ENCODE data around the gene PRKG1. TPM values are rescaled to one million over a fixed set of nuclear protein-coding genes. Genes with fewer than 3 reads are reported as not detected.

The PRKG1 gene
- total RNA-seq, 1 experiment from 2014 or later: 7.4 TPM

- no peaks in the 10 kb centered on the region for H4K20me1 ChIP-seq (ENCODE audit: low read length)
- no peaks in the 10 kb centered on the region for H3K9me3 ChIP-seq (ENCODE audit: low read length)
- H3K79me2 ChIP-seq (ENCODE audit: low read length): no peaks in the 10 kb centered on the region
- H2AFZ ChIP-seq (ENCODE audit: low read length): no peak overlapping the region
- H3F3A ChIP-seq (ENCODE audit: low read length, unreplicated experiment): no peaks in the 10 kb centered on the region
- H3K4me3 ChIP-seq (ENCODE audit: low read length): no peak overlapping the region
- intact Hi-C loops (cut with micrococcal nuclease): no loop called here
- DNase-seq: no peak
- no peak overlapping the region for H3K9ac ChIP-seq (ENCODE audit: low read length)
- ChIA-PET POLR2A (ENCODE audit: unreplicated experiment) (no interaction called here), CTCF (no interaction called here)
- H3K36me3 ChIP-seq (ENCODE audit: low read depth, low read length): no peaks in the 10 kb centered on the region
- no peaks in the 10 kb centered on the region for H3K9me2 ChIP-seq (replicated peaks; ENCODE audit: low read length)
- H3K27ac ChIP-seq (ENCODE audit: low read length): no peak overlapping the region
- no peak overlapping the region for H3K4me2 ChIP-seq (ENCODE audit: low read length)
- TF ChIP-seq EZH2 (IDR thresholded peaks at IDR 0.05; ENCODE audit: low read length, unreplicated experiment) (no peak), EZH2phosphoT487 (IDR thresholded peaks at IDR 0.05; ENCODE audit: borderline replicate concordance, low read length) (no peak), CTCF (conservative IDR thresholded peaks at IDR 0.05; ENCODE audit: low read depth, low read length) (no peak)
- H3K4me1 ChIP-seq (ENCODE audit: insufficient read depth, low read length): no peaks in the 10 kb centered on the region
- no TSS peak for BruUV-seq (replicated peaks)
- H3K27me3 ChIP-seq (ENCODE audit: low read length): no peaks in the 10 kb centered on the region
- ATAC-seq: no peak
These were observed 247.7 kb downstream of the PRKG1 start for GRCh38 chr10:51321980-51322379.

- TF ChIP-seq EZH2phosphoT487 (IDR thresholded peaks at IDR 0.05; ENCODE audit: borderline replicate concordance, low read length) (no peak), EZH2 (IDR thresholded peaks at IDR 0.05; ENCODE audit: low read length, unreplicated experiment) (no peak), CTCF (conservative IDR thresholded peaks at IDR 0.05; ENCODE audit: low read depth, low read length) (no peak)
- H3K4me3 ChIP-seq (ENCODE audit: low read length): no peak overlapping the region
- no peak overlapping the region for H3K27ac ChIP-seq (ENCODE audit: low read length)
- H4K20me1 ChIP-seq (ENCODE audit: low read length): no peaks in the 10 kb centered on the region
- H3K9me2 ChIP-seq (replicated peaks; ENCODE audit: low read length): no peaks in the 10 kb centered on the region
- H3K36me3 ChIP-seq (ENCODE audit: low read depth, low read length): no peaks in the 10 kb centered on the region
- ChIA-PET CTCF (no interaction called here), POLR2A (ENCODE audit: unreplicated experiment) (no interaction called here)
- H3F3A ChIP-seq (ENCODE audit: low read length, unreplicated experiment): no peaks in the 10 kb centered on the region
- no peaks in the 10 kb centered on the region for H3K79me2 ChIP-seq (ENCODE audit: low read length)
- no peaks in the 10 kb centered on the region for H3K27me3 ChIP-seq (ENCODE audit: low read length)
- DNase-seq (no peak), ATAC-seq (no peak)
- intact Hi-C loops (cut with micrococcal nuclease): no loop called here
- no peaks in the 10 kb centered on the region for H3K4me1 ChIP-seq (ENCODE audit: insufficient read depth, low read length)
- H2AFZ ChIP-seq (ENCODE audit: low read length): no peak overlapping the region
- no TSS peak for BruUV-seq (replicated peaks)
- no peaks in the 10 kb centered on the region for H3K9me3 ChIP-seq (ENCODE audit: low read length)
- no peak overlapping the region for H3K9ac ChIP-seq (ENCODE audit: low read length)
- no peak overlapping the region for H3K4me2 ChIP-seq (ENCODE audit: low read length)
These were observed 251.4 kb downstream of the PRKG1 start for GRCh38 chr10:51325649-51326048.

GRCh38 chr10:51326174-51326573 lies 251.9 kb downstream of the PRKG1 start:
- H4K20me1 ChIP-seq (ENCODE audit: low read length): no peaks in the 10 kb centered on the region
- no peaks in the 10 kb centered on the region for H3K9me3 ChIP-seq (ENCODE audit: low read length)
- TF ChIP-seq EZH2phosphoT487 (IDR thresholded peaks at IDR 0.05; ENCODE audit: borderline replicate concordance, low read length) (no peak), EZH2 (IDR thresholded peaks at IDR 0.05; ENCODE audit: low read length, unreplicated experiment) (no peak), CTCF (conservative IDR thresholded peaks at IDR 0.05; ENCODE audit: low read depth, low read length) (no peak)
- ATAC-seq (no peak), DNase-seq (no peak)
- no TSS peak for BruUV-seq (replicated peaks)
- intact Hi-C loops (cut with micrococcal nuclease): no loop called here
- H3K4me2 ChIP-seq (ENCODE audit: low read length): no peak overlapping the region
- H3K4me1 ChIP-seq (ENCODE audit: insufficient read depth, low read length): no peaks in the 10 kb centered on the region
- no peak overlapping the region for H3K4me3 ChIP-seq (ENCODE audit: low read length)
- H3K9ac ChIP-seq (ENCODE audit: low read length): no peak overlapping the region
- H3K27me3 ChIP-seq (ENCODE audit: low read length): no peaks in the 10 kb centered on the region
- H3K27ac ChIP-seq (ENCODE audit: low read length): no peak overlapping the region
- H3F3A ChIP-seq (ENCODE audit: low read length, unreplicated experiment): no peaks in the 10 kb centered on the region
- no peak overlapping the region for H2AFZ ChIP-seq (ENCODE audit: low read length)
- no peaks in the 10 kb centered on the region for H3K79me2 ChIP-seq (ENCODE audit: low read length)
- H3K9me2 ChIP-seq (replicated peaks; ENCODE audit: low read length): no peaks in the 10 kb centered on the region
- CTCF ChIA-PET: no interaction called here
- no peaks in the 10 kb centered on the region for H3K36me3 ChIP-seq (ENCODE audit: low read depth, low read length)
- POLR2A ChIA-PET (ENCODE audit: unreplicated experiment): no interaction called here
